ENCODE data around the gene AHRR.

The AHRR gene

GRCh38 chr5:415928-416635 lies 94.6 kb downstream of the AHRR start:
- ATAC-seq = peak; percentile 39
- DNase-seq = no peak

- ATAC-seq = no peak
- DNase-seq = no peak
Observed at GRCh38 chr5:416636-416960, 95.1 kb downstream of the AHRR start.

GRCh38 chr5:417301-418161 lies 96.0 kb downstream of the AHRR start:
- ATAC-seq (no peak), DNase-seq (no peak)

- ATAC-seq = no peak
- no peak for DNase-seq
Observed at GRCh38 chr5:418162-419121, 96.9 kb downstream of the AHRR start.

DNA sequence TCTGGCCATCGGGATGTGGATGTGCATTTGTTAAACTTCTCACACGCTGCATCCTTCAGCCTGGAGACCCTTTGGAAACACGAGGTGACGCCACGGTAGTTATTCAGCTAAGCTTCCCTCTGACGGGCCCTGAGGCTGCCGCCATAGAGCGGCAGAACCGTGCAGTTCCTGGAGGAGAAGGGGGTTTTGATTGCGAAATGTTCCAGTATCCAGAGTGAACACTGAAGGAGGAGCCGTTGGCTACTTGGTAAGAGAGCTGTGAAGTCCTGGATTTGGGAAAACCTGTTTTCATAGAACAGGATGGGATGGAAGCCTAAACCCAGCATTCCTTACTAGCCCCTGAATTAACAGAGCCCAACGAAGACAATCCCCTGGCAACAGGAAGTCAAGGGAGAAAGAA lies 98.5 kb downstream of the AHRR start:
- DNase-seq (no peak), ATAC-seq (no peak)

GRCh38 chr5:420632-421286 lies 99.2 kb downstream of the AHRR start:
- DNase-seq (no peak), ATAC-seq (no peak)

DNA sequence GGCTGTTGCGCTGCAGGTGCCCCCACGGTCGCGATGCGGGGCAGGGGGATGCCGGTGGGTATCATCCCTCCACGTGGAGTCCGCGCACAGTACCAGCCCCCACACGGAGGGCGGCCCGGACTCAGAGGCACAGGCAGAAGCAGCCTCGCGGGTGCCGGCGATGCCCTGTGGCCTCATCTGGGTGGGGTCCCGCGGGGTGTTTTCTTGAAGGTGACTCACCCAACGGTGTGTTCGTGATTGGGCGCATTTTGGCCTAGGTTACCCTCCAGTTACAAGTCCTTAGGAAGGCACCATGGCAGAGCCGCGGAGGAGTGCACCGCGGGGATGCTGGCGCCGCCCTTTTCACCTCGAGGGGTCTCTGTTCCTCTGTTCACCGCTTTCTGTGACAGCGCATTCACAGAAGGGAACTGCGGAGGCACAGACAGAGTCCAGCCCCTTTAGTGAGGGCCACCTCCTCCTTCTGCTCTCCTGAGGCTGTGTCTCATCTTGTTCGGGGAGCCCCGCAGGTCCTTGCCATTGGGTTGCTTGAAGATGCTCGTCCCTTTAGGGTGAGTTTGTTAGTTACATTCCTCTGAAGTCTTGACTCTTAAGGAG lies 99.9 kb downstream of the AHRR start:
- DNase-seq = no peak
- no peak for ATAC-seq

GRCh38 chr5:421901-422300 lies 100.4 kb downstream of the AHRR start:
- DNase-seq = no peak
- ATAC-seq = no peak

- ATAC-seq = no peak
- no peak for DNase-seq
Observed at GRCh38 chr5:422323-423232, 101.1 kb downstream of the AHRR start.

DNA sequence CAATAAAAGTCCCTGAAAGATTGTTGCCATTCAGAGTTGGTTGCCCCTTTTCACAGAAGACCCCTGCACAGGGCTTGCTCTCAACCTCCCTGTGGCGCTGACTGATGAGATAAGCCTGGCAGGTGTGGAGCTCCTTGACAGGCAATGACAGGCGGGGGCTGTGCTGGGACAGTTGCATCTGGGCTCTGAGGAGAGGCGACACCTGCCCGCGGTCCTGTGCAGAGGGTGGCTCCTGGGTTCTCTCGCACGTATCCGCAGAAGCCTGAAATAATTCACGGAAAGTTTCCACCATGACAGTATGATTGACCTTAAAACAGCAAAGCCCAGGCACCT lies 101.7 kb downstream of the AHRR start:
- DNase-seq = no peak
- no peak for ATAC-seq

GRCh38 chr5:423626-424261 lies 102.2 kb downstream of the AHRR start:
- DNase-seq = no peak
- no peak for ATAC-seq

DNA sequence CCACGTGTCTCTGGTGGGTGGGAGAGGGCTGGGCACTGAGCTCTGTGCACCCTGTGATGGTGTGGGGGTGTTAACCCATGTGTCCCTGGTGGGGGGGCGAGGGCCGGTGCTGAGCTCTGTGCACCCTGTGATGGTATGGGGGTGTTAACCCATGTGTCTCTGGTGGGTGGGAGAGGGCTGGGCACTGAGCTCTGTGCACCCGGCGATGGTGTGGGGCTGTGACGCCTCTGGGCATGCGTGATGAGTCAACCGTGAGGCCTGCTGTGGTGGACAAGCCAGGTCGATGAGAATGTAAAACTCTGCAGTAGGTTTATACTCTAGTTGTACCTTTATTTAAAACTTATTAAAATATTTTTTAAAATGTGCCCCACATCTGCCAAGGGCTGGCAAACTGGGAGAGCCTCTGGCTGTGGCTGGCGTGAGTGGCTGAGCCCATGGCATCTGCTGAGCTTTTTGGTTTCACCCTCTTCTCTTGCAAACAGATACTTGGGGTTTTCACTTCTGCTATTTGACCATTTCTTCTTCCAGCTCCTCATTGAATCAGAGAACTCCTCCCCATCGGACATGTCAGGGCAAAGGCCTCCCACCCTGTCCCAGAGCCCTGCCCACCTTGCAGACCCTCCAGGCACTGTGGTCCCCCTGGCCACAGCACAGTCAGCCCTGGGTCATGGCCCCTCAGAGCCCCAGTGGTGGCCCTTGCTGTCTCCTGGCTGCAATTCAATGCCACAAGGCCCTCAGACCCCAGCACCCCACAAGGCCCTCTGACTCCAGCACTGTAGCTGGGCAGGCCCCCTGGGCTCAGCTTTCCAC lies 103.0 kb downstream of the AHRR start:
- DNase-seq = no peak
- ATAC-seq = no peak

- DNase-seq = peak; percentile 34
- ATAC-seq = no peak
Observed at GRCh38 chr5:425714-426113, 104.2 kb downstream of the AHRR start.

DNA sequence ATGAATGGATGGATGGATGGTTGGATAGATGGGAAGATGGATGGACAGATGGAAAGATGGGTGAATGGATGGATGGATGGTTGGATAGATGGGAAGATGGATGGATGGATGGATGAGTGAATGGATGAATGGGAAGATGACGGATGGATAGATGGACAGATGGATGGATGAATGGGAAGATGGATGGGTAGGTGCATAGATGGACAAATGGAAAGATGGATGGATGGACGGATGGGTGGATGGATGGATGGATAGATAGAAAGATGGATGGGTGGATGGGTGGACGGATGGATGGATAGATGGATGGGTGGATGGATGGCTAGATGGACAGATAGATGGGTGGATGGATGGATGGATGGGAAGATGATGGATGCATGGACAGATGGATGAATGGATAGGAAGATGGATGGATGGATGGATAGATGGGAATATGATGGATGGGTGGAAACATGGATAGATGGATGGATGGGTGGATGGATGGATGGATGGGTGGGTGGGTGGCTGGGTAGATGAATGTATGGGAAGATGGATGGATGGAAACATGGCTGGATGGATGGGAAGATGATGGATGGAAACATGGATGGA lies 105.0 kb downstream of the AHRR start:
- ATAC-seq = no peak
- no peak for DNase-seq

- ATAC-seq (no peak), DNase-seq (no peak)
Observed at GRCh38 chr5:427415-428087, 106.0 kb downstream of the AHRR start.

DNA sequence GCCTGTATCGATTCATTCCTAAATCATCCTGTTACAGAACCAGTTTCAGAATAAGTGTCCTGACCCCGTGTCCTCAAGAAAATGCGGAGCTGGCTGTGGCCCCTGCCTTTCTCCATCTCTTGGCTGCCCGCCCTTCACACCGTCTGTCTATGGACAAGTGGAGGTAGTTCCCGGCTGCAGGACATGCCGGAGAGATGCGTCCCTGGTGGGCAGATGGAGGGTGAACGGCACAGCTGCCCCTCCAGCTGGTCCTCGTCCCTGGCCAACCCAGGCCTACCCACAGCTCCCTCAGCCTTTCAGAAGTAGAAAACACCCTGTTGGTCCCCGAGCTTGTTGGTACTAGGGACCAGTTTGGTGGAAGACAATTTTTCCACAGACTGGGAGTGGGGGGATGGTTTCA lies 106.7 kb downstream of the AHRR start:
- DNase-seq = no peak
- ATAC-seq = no peak

DNA sequence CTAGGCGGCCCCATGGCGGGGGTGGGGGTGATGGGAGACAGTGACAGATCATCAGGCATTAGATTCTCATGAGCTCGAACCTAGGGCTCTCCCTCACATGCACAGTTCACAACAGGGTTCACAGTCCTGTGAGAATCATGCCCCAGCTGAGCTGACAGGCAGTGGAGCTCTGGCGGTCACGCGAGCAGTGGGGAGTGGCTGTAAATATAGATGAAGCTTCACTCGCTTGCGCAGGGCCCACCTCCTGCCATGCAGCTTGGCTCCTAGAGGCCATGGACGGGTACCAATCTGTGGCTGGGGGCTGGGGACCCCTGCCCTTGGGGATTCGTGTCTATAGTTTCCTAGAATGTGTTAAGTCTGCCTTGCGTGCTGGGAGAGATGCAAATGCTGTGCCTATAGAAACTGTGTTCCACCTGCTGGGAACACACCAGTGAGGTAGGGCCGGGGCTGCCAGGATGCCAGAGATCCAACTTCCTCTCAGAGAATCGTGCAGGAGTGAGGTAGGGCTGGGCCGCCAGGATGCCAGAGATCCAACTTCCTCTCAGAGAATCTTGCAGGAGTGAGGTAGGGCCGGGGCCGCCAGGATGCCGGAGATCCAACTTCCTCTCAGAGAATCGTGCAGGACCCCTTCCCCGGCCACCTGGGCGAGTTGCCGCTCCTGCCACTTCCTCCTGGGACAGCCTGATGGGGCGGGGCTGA lies 107.4 kb downstream of the AHRR start:
- ATAC-seq (no peak), DNase-seq (no peak)

All from stimulated activated naive CD8-positive, alpha-beta T cell treated with anti-CD3 and anti-CD28 coated beads, Interleukin-15, Interleukin-2, amounts not matched to agents 100 U/mL and 50 U/mL, for 24 hours (primary cell).